ENCODE data around the gene RBMS2.

- no peak for TF ChIP-seq EP300 (IDR thresholded peaks at IDR 0.05; ENCODE audit: borderline replicate concordance in 1 of 2, low read depth in 1 of 2, low read length in 1 of 2)
- TF ChIP-seq SMC3 (IDR thresholded peaks at IDR 0.05; ENCODE audit: low read depth, low read length): no peak
- TF ChIP-seq CTCF (IDR thresholded peaks at IDR 0.05): no peak
- no peak for TF ChIP-seq USF2 (IDR thresholded peaks at IDR 0.05; ENCODE audit: borderline replicate concordance, low read depth, low read length)
- TF ChIP-seq POLR2AphosphoS5 (IDR thresholded peaks at IDR 0.05; ENCODE audit: low read depth, low read length): no peak
- TF ChIP-seq SIN3A (IDR thresholded peaks at IDR 0.05; ENCODE audit: borderline replicate concordance, low read depth, low read length): no peak
- TF ChIP-seq JUND (IDR thresholded peaks at IDR 0.05): no peak
- no peak for TF ChIP-seq YY1 (IDR thresholded peaks at IDR 0.05; ENCODE audit: low read depth)
- no peak for TF ChIP-seq REST (IDR thresholded peaks at IDR 0.05; ENCODE audit: low read depth, low read length)
- TF ChIP-seq ZBTB33 (IDR thresholded peaks at IDR 0.05; ENCODE audit: borderline replicate concordance, low read depth): no peak
- TF ChIP-seq EZH2phosphoT487 (IDR thresholded peaks at IDR 0.05; ENCODE audit: borderline replicate concordance, low read depth): no peak
- no peak for TF ChIP-seq RAD21 (IDR thresholded peaks at IDR 0.05; ENCODE audit: low read length)
- no peak for TF ChIP-seq NFIC (IDR thresholded peaks at IDR 0.05; ENCODE audit: borderline replicate concordance)
Observed at GRCh38 chr12:56585098-56585497, 63.5 kb downstream of the RBMS2 start.
